ENCODE measurements around the gene TNPO2.
A peak's percentile ranks its signal among the peaks of the same experiment; 100 is the strongest.

GRCh38 chr19:12733369-12734214 is 9.9 kb upstream of the TNPO2 start:
- TF ChIP-seq, protein P1, sequence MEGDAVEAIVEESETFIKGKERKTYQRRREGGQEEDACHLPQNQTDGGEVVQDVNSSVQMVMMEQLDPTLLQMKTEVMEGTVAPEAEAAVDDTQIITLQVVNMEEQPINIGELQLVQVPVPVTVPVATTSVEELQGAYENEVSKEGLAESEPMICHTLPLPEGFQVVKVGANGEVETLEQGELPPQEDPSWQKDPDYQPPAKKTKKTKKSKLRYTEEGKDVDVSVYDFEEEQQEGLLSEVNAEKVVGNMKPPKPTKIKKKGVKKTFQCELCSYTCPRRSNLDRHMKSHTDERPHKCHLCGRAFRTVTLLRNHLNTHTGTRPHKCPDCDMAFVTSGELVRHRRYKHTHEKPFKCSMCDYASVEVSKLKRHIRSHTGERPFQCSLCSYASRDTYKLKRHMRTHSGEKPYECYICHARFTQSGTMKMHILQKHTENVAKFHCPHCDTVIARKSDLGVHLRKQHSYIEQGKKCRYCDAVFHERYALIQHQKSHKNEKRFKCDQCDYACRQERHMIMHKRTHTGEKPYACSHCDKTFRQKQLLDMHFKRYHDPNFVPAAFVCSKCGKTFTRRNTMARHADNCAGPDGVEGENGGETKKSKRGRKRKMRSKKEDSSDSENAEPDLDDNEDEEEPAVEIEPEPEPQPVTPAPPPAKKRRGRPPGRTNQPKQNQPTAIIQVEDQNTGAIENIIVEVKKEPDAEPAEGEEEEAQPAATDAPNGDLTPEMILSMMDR (IDR thresholded peaks at IDR 0.05; ENCODE audit: insufficient read depth, low read length), result peak; percentile 41
- TF ChIP-seq POLR2AphosphoS5 (IDR thresholded peaks at IDR 0.05; ENCODE audit: low read depth) (no peak), GABPA (IDR thresholded peaks at IDR 0.05; ENCODE audit: low read depth) (no peak), REST (IDR thresholded peaks at IDR 0.05; ENCODE audit: insufficient replicate concordance, low read depth) (no peak), SPI1 (IDR thresholded peaks at IDR 0.05; ENCODE audit: borderline replicate concordance, low read depth) (no peak)
